ENCODE measurements around the gene TAS2R60. TPM values are rescaled to one million over a fixed set of nuclear protein-coding genes. Genes with fewer than 3 reads are reported as not detected.

TAS2R60 gene
- total and polyA plus RNA-seq, 2 of the 8 experiments (the other 6 are each of a cell fraction or from before 2014, with no cell fraction given), result 0.15 to 0.32 TPM

GRCh38 chr7:143451122-143451521, 7.9 kb downstream of the TAS2R60 start:
- no peaks in the 10 kb centered on the region for H3K23me2 ChIP-seq (ENCODE audit: low read depth, low read length)
- ChIA-PET POLR2A (ENCODE audit: partially characterized antibody) (no interaction called here), CTCF (ENCODE audit: partially characterized antibody) (interaction anchor here (0.7 to 1.4 kb wide), 3 partner anchors 10 to 54 kb away, joined by 3 read pairs; no protein-coding TSS in a partner anchor)
- no peak overlapping the region for H3K4me3 ChIP-seq (ENCODE audit: extremely low read depth in 1 of 4, insufficient read depth in 2 of 4, low read depth in 3 of 4, low read length in 4 of 4)
- FAIRE-seq, result no peak
- no peak overlapping the region for H3K4me2 ChIP-seq (ENCODE audit: insufficient read depth in 1 of 2, low read depth in 2 of 2, low read length in 2 of 2)
- no peaks in the 10 kb centered on the region for H3K79me1 ChIP-seq (ENCODE audit: low read depth, low read length)
- no peaks in the 10 kb centered on the region for H3K27me3 ChIP-seq (replicated peaks in 1 of 4; ENCODE audit: control insufficient read depth in 3 of 4, extremely low read depth in 1 of 4, insufficient read depth in 3 of 4, low read length in 3 of 4)
- no peak for DNase-seq (ENCODE audit: low read depth in 1 of 2, low spot score in 2 of 2)
- H3K9me3 ChIP-seq (ENCODE audit: insufficient read depth in 2 of 2, low read depth in 1 of 2, low read length in 1 of 2), result no peaks in the 10 kb centered on the region
- no peak overlapping the region for H4K5ac ChIP-seq (ENCODE audit: insufficient read length, low read depth, low read length)
- H2BK5ac ChIP-seq (ENCODE audit: low read depth, low read length), result no peak overlapping the region
- no peak overlapping the region for H2AK5ac ChIP-seq (ENCODE audit: low read depth, low read length)
- H2AFZ ChIP-seq (ENCODE audit: low read length), result no peak overlapping the region
- no peak overlapping the region for H2BK15ac ChIP-seq (ENCODE audit: low read length)
- H3K4ac ChIP-seq (replicated peaks; ENCODE audit: insufficient read length, low read depth, low read length), result no peak overlapping the region
- no peak overlapping the region for H3K27ac ChIP-seq (ENCODE audit: low read depth, low read length)
- H3K4me1 ChIP-seq (replicated peaks in 1 of 4; ENCODE audit: control insufficient read depth in 3 of 4, insufficient read depth in 4 of 4, low read length in 3 of 4), result peaks cover 0 to 2% (median 0%) of the 10 kb centered on the region in 4 experiments; a peak in 1 of 7 replicates
- H4K8ac ChIP-seq (ENCODE audit: extremely low read depth, insufficient read depth, low read length), result no peak overlapping the region
- TF ChIP-seq CEBPB (IDR thresholded peaks at IDR 0.05; ENCODE audit: low read depth, low read length) (no peak), CTBP2 (IDR thresholded peaks at IDR 0.05; ENCODE audit: borderline replicate concordance, insufficient read depth, insufficient read length, low read length) (no peak), RBBP5 (IDR thresholded peaks at IDR 0.05; ENCODE audit: borderline replicate concordance, low read depth, low read length) (no peak), USF2 (IDR thresholded peaks at IDR 0.05; ENCODE audit: low read length) (no peak)
- H2BK120ac ChIP-seq (replicated peaks; ENCODE audit: low read depth, low read length), result no peak overlapping the region
- no peak overlapping the region for H3K18ac ChIP-seq (ENCODE audit: extremely low read depth, low read length)
- H4K91ac ChIP-seq (replicated peaks; ENCODE audit: insufficient read length, low read length), result no peak overlapping the region
- H2BK20ac ChIP-seq (ENCODE audit: low read length), result no peak overlapping the region
- no peaks in the 10 kb centered on the region for H4K20me1 ChIP-seq (replicated peaks in 1 of 2; ENCODE audit: control insufficient read depth in 1 of 2, insufficient read depth in 2 of 2, low read length in 2 of 2)
- no peak overlapping the region for H3K9ac ChIP-seq (replicated peaks in 1 of 4; ENCODE audit: extremely low read depth in 1 of 4, low read depth in 3 of 4, low read length in 3 of 4)
- no peaks in the 10 kb centered on the region for H3K79me2 ChIP-seq (ENCODE audit: control insufficient read depth in 1 of 2, insufficient read depth in 2 of 2, low read length in 2 of 2)
- no peak overlapping the region for H3K56ac ChIP-seq (replicated peaks; ENCODE audit: insufficient read length, low read depth, low read length)
- H3K36me3 ChIP-seq (ENCODE audit: control insufficient read depth in 2 of 4, insufficient read depth in 4 of 4, low read length in 3 of 4), result no peaks in the 10 kb centered on the region
- H3K23ac ChIP-seq (ENCODE audit: insufficient read length), result no peak overlapping the region
- no peak overlapping the region for H2BK12ac ChIP-seq (ENCODE audit: low read depth, low read length)
- H3K14ac ChIP-seq (ENCODE audit: insufficient read length), result no peak overlapping the region
